ENCODE data around the gene NEK11.

Gene NEK11

GRCh38 chr3:131231710-131232389, 205.2 kb downstream of the NEK11 start:
- no peak overlapping the region for H3K27ac ChIP-seq (ENCODE audit: low read length)
- H3K9ac ChIP-seq (ENCODE audit: low read depth, low read length): no peak overlapping the region
- H3K27me3 ChIP-seq (ENCODE audit: insufficient read depth, low read length): no peaks in the 10 kb centered on the region
- H3K4me3 ChIP-seq (ENCODE audit: low read length): no peak overlapping the region
- no peaks in the 10 kb centered on the region for H3K36me3 ChIP-seq (ENCODE audit: insufficient read depth, low read depth, low read length)
- H3K9me3 ChIP-seq (ENCODE audit: insufficient read depth, low read depth, low read length): no peaks in the 10 kb centered on the region
- H3K4me1 ChIP-seq (ENCODE audit: insufficient read depth, low read length): no peaks in the 10 kb centered on the region

- Histone ChIP-seq H3K27me3 (ENCODE audit: insufficient read depth, low read length) (no peaks in the 10 kb centered on the region), H3K4me1 (ENCODE audit: insufficient read depth, low read length) (no peaks in the 10 kb centered on the region), H3K27ac (ENCODE audit: low read length) (no peak overlapping the region), H3K36me3 (ENCODE audit: insufficient read depth, low read depth, low read length) (no peaks in the 10 kb centered on the region), H3K9ac (ENCODE audit: low read depth, low read length) (no peak overlapping the region), H3K4me3 (ENCODE audit: low read length) (no peak overlapping the region), H3K9me3 (ENCODE audit: insufficient read depth, low read depth, low read length) (no peaks in the 10 kb centered on the region)
Measured at GRCh38 chr3:131232711-131233267, 206.1 kb downstream of the NEK11 start.

GRCh38 chr3:131233900-131234668, 207.4 kb downstream of the NEK11 start:
- no peak overlapping the region for H3K4me3 ChIP-seq (ENCODE audit: low read length)
- H3K36me3 ChIP-seq (ENCODE audit: insufficient read depth, low read depth, low read length): no peaks in the 10 kb centered on the region
- H3K4me1 ChIP-seq (ENCODE audit: insufficient read depth, low read length): no peaks in the 10 kb centered on the region
- no peaks in the 10 kb centered on the region for H3K27me3 ChIP-seq (ENCODE audit: insufficient read depth, low read length)
- H3K27ac ChIP-seq (ENCODE audit: low read length): no peak overlapping the region
- no peaks in the 10 kb centered on the region for H3K9me3 ChIP-seq (ENCODE audit: insufficient read depth, low read depth, low read length)
- H3K9ac ChIP-seq (ENCODE audit: low read depth, low read length): no peak overlapping the region

GRCh38 chr3:131236421-131236820, 209.7 kb downstream of the NEK11 start:
- Histone ChIP-seq H3K27ac (ENCODE audit: low read length) (no peak overlapping the region), H3K9me3 (ENCODE audit: insufficient read depth, low read depth, low read length) (no peaks in the 10 kb centered on the region), H3K4me3 (ENCODE audit: low read length) (no peak overlapping the region), H3K27me3 (ENCODE audit: insufficient read depth, low read length) (no peaks in the 10 kb centered on the region), H3K36me3 (ENCODE audit: insufficient read depth, low read depth, low read length) (no peaks in the 10 kb centered on the region), H3K9ac (ENCODE audit: low read depth, low read length) (no peak overlapping the region), H3K4me1 (ENCODE audit: insufficient read depth, low read length) (no peaks in the 10 kb centered on the region)

- Histone ChIP-seq H3K4me1 (ENCODE audit: insufficient read depth, low read length) (no peaks in the 10 kb centered on the region), H3K27me3 (ENCODE audit: insufficient read depth, low read length) (no peaks in the 10 kb centered on the region), H3K9ac (ENCODE audit: low read depth, low read length) (no peak overlapping the region), H3K27ac (ENCODE audit: low read length) (no peak overlapping the region), H3K36me3 (ENCODE audit: insufficient read depth, low read depth, low read length) (no peaks in the 10 kb centered on the region), H3K9me3 (ENCODE audit: insufficient read depth, low read depth, low read length) (no peaks in the 10 kb centered on the region), H3K4me3 (ENCODE audit: low read length) (no peak overlapping the region)
Measured at GRCh38 chr3:131238496-131238895, 211.8 kb downstream of the NEK11 start.

- H3K4me3 ChIP-seq (ENCODE audit: low read length): no peak overlapping the region
- H3K27ac ChIP-seq (ENCODE audit: low read length): no peak overlapping the region
- no peaks in the 10 kb centered on the region for H3K36me3 ChIP-seq (ENCODE audit: insufficient read depth, low read depth, low read length)
- no peak overlapping the region for H3K9ac ChIP-seq (ENCODE audit: low read depth, low read length)
- no peaks in the 10 kb centered on the region for H3K9me3 ChIP-seq (ENCODE audit: insufficient read depth, low read depth, low read length)
- H3K4me1 ChIP-seq (ENCODE audit: insufficient read depth, low read length): no peaks in the 10 kb centered on the region
- no peaks in the 10 kb centered on the region for H3K27me3 ChIP-seq (ENCODE audit: insufficient read depth, low read length)
Measured at GRCh38 chr3:131239267-131239666, 212.6 kb downstream of the NEK11 start.

GRCh38 chr3:131242201-131242600, 215.5 kb downstream of the NEK11 start:
- Histone ChIP-seq H3K9me3 (ENCODE audit: insufficient read depth, low read depth, low read length) (no peaks in the 10 kb centered on the region), H3K4me1 (ENCODE audit: insufficient read depth, low read length) (no peaks in the 10 kb centered on the region), H3K36me3 (ENCODE audit: insufficient read depth, low read depth, low read length) (no peaks in the 10 kb centered on the region), H3K27ac (ENCODE audit: low read length) (no peak overlapping the region), H3K27me3 (ENCODE audit: insufficient read depth, low read length) (no peaks in the 10 kb centered on the region), H3K9ac (ENCODE audit: low read depth, low read length) (no peak overlapping the region), H3K4me3 (ENCODE audit: low read length) (no peak overlapping the region)

- H3K4me1 ChIP-seq (ENCODE audit: insufficient read depth, low read length): no peaks in the 10 kb centered on the region
- H3K36me3 ChIP-seq (ENCODE audit: insufficient read depth, low read depth, low read length): no peaks in the 10 kb centered on the region
Measured at GRCh38 chr3:131250466-131250865, 223.8 kb downstream of the NEK11 start.

GRCh38 chr3:131260525-131260924, 233.8 kb downstream of the NEK11 start:
- Histone ChIP-seq H3K27ac (ENCODE audit: low read length) (no peak overlapping the region), H3K9ac (ENCODE audit: low read depth, low read length) (no peak overlapping the region), H3K4me3 (ENCODE audit: low read length) (no peak overlapping the region), H3K4me1 (ENCODE audit: insufficient read depth, low read length) (no peaks in the 10 kb centered on the region), H3K27me3 (ENCODE audit: insufficient read depth, low read length) (no peaks in the 10 kb centered on the region), H3K9me3 (ENCODE audit: insufficient read depth, low read depth, low read length) (peaks cover 3% of the 10 kb centered on the region; the same call in 1 of the 2 replicates), H3K36me3 (ENCODE audit: insufficient read depth, low read depth, low read length) (no peaks in the 10 kb centered on the region)

More at GRCh38 chr3:131250466-131250865, 223.8 kb downstream of the NEK11 start:
- H3K27ac ChIP-seq (ENCODE audit: low read length): no peak overlapping the region
- no peak overlapping the region for H3K9ac ChIP-seq (ENCODE audit: low read depth, low read length)
- no peaks in the 10 kb centered on the region; the same call in 1 of the 2 replicates for H3K9me3 ChIP-seq (ENCODE audit: insufficient read depth, low read depth, low read length)
- H3K27me3 ChIP-seq (ENCODE audit: insufficient read depth, low read length): no peaks in the 10 kb centered on the region
- no peak overlapping the region for H3K4me3 ChIP-seq (ENCODE audit: low read length)

GRCh38 chr3:131261104-131261503, 234.4 kb downstream of the NEK11 start:
- Histone ChIP-seq H3K27ac (ENCODE audit: low read length) (no peak overlapping the region), H3K4me3 (ENCODE audit: low read length) (no peak overlapping the region), H3K9ac (ENCODE audit: low read depth, low read length) (no peak overlapping the region), H3K27me3 (ENCODE audit: insufficient read depth, low read length) (no peaks in the 10 kb centered on the region), H3K4me1 (ENCODE audit: insufficient read depth, low read length) (no peaks in the 10 kb centered on the region), H3K36me3 (ENCODE audit: insufficient read depth, low read depth, low read length) (no peaks in the 10 kb centered on the region), H3K9me3 (ENCODE audit: insufficient read depth, low read depth, low read length) (no peaks in the 10 kb centered on the region; the same call in 1 of the 2 replicates)

- Histone ChIP-seq H3K9ac (ENCODE audit: low read depth, low read length) (no peak overlapping the region), H3K27ac (ENCODE audit: low read length) (no peak overlapping the region), H3K36me3 (ENCODE audit: insufficient read depth, low read depth, low read length) (no peaks in the 10 kb centered on the region), H3K4me3 (ENCODE audit: low read length) (no peak overlapping the region), H3K27me3 (ENCODE audit: insufficient read depth, low read length) (no peaks in the 10 kb centered on the region), H3K4me1 (ENCODE audit: insufficient read depth, low read length) (no peaks in the 10 kb centered on the region), H3K9me3 (ENCODE audit: insufficient read depth, low read depth, low read length) (no peaks in the 10 kb centered on the region)
Measured at GRCh38 chr3:131275556-131275955, 248.9 kb downstream of the NEK11 start.

Data from iPS-20b (cell line).